GM11168 (cell line): ENCODE measurements around the gene EMX2.
"Not testable (repeated sequence)": the region's sequence is repeated elsewhere in the genome, so short reads cannot be mapped to it uniquely, and the experiment has no call there.

Experiments used
- in situ Hi-C: fragments of 300-500 bp; cut with MboI; formaldehyde crosslinking; loops from one replicate; pipeline ENCODE4 v1.12.0; 2022; ENCODE audit warnings: low sequenced_read_pairs; ENCODE audit not compliant: unreplicated experiment

Gene EMX2

DNA sequence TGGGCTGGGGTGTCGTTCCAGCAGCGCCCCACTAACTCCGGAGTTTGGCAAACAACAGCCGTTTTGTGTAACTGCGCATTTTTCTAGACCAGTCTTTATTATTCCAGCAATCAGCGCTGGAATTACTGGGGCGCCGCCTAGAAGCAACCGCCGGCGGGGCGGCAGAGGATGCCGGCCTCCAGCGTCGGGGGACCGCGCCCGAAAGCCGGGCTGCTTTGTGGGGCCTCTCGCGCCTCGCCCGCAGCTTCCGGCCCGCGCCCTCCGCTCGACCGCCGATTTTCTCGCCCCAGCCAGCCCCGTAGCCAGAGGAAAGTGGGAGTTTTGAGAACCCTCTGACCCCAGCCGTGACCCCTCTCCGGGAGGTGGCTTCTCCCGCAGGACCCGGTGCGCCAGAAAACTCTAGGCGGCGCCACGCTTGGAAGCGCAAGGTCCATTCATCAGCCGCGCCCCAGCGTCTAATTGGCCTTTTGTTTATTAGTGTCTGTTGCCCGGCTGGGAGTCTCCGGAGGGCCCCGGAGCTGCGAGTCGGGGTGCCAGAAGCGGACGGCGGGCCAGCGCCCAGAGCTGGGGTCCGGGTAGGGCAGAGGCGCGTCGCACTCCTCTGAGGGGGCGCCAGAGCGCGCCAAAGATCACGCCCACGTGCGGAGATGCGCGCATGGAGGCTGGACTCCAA is 10.7 kb downstream of the EMX2 start:
- in situ Hi-C loops = no loop called here

DNA sequence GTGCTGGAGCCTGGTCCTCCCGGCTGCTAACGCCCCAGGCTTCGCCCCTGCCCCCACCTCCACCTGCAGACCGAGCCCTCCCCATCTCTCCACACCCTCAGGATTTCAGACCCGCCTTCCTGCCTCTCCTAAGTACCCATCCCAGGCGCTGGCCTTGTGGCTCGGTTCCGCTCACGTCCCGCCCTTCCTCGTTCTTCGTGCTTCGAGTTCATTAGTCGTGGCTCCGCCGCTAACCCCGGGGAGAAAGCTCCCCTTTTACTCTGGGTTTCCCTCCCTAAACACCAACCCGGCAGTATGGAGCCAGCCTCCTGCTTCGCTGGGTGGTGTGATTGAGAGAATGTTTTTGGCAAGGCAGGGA is 11.2 kb downstream of the EMX2 start:
- in situ Hi-C loops = no loop called here

DNA sequence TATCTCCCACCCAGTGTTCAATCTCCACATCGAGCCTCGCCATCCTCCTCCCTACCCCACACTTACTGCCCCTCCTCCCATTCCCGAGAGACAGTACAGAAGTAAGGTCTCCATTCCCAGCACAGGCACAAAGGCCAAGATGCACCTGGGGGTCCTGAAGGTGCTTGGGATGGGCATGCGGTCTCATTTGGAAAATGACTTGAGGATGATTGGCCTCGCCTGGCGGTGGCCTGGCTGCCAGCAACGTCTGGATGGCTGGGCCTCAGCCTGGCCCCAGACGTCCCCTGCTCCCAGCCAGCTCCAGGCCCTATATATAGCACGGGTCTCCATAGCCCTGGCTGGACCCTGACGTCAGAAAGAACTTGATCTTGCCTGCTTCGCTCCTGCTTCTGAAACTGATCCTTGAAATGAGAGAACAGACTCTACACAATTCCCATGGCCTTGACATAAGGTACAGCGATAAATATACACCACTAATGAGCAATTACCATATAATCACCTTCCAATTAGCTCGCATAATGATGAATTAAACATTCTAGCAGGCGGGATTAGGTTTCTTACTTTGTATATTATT is 11.8 kb downstream of the EMX2 start:
- in situ Hi-C loops = no loop called here

DNA sequence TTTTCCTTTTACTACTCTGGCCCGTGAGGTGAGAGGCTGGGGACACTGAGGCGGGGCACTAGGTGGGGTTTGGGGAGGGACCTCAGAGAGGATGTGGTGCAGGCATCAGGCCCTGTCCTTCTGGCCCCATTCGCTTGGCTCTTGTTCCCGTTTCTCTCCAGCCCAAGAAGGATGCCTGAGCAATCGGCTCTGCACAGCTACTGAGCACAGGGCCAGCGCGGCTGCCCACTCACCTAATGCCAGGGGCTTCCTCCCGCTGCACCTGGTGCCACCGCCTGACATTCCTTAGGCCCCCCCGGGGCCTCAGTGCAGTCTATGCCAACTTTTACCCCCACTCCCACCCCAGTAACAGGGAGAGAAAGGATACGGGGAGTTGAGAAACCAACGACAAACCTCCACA is 12.5 kb downstream of the EMX2 start:
- in situ Hi-C loops = no loop called here

DNA sequence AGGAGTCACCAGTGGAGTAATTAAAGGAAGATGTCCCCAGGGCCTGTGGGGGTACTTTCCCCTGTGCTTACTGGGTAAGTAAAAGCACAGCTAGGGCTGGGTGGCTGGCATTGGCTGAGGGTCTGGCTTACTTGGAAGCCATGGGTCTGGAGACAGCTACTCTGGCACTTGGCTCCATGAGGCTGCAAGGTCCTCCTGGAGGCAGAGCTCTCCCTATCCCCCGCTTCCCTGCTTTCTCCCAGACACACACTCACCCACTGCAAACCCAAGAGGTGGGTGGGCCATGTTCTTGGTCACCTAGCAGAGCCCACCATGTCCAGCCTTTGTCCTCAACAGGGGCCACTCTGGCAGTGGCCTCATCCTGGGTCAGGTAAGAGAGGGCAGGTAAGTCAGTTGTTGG is 13.3 kb downstream of the EMX2 start:
- in situ Hi-C loops = no loop called here

DNA sequence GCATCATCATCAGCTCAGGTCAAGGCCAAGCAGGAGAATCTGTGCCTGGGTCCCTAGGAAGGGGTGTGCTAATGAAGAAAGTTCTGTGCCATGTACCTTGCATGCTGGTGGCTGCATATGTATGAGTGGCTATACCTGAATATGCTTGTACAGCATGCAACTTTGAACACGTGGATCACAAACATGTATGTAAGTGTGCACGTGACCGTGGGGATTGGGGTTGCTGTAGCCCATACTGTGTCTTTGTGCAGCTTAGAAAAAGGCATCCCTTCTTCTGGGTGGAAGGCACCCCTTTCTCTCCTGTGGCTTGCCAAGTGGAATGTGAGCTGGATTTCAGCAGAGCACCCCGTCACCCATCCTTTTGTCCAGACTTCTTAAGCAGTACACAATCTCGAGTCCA is 13.8 kb downstream of the EMX2 start:
- in situ Hi-C loops = no loop called here

DNA sequence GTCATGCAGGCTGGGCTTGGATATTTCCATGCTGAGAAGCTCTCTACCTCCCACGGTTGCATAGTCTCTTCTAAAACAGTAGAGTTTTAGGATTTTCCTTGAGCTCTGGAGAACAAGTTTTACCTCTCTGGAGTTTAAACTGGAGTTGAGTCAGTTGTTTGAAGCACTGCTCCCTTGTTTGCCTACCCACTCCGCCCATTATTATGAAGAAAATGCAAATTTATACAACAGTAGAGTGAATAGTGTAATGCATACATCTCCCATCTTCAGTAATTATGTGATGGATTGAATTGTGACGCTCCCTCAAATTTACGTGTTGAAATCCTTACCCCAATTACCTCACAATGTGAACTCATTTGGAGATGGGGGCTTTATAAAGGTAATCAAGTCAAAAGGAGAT is 17.2 kb downstream of the EMX2 start:
- in situ Hi-C loops = no loop called here

DNA sequence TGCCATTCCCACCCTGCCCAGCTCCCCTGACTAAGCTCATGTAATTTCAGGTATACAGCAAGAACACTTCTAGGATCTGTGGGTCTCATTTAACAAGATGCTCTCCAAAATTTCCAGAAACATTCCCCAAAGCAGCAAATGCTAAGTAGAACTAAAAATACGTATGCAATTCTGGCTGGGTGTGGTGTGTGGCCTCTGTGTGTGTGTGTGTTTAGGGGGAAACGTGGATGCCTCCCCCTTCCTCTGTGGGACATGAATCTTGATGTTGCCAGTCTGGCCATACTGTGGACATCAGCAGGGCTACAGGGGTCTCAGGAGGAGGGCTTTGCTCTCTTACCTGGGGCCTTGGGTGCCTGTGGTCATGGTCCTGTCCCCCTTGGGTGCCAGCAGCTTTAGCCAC is 18.4 kb downstream of the EMX2 start:
- in situ Hi-C loops = no loop called here

DNA sequence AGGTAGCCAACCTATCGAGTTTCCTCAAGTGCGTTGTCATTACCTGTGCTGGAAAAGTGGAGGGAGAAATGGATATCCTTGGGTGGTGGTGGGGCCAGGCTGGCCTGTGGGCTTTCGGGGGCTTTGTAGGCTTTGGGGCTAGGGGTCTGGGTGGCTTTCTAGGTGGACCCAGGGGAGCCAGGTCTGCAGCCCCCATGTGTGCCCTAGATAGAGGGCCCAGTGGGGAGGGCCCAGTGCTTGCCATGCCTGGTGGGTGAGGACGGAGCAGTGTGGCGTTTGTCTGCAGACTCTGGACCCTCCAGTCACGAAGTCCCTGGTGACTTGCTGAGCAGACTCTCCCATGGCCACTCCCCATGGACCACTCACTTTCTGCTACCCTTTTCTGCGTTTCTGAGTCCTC is 19.7 kb downstream of the EMX2 start:
- in situ Hi-C loops = no loop called here

DNA sequence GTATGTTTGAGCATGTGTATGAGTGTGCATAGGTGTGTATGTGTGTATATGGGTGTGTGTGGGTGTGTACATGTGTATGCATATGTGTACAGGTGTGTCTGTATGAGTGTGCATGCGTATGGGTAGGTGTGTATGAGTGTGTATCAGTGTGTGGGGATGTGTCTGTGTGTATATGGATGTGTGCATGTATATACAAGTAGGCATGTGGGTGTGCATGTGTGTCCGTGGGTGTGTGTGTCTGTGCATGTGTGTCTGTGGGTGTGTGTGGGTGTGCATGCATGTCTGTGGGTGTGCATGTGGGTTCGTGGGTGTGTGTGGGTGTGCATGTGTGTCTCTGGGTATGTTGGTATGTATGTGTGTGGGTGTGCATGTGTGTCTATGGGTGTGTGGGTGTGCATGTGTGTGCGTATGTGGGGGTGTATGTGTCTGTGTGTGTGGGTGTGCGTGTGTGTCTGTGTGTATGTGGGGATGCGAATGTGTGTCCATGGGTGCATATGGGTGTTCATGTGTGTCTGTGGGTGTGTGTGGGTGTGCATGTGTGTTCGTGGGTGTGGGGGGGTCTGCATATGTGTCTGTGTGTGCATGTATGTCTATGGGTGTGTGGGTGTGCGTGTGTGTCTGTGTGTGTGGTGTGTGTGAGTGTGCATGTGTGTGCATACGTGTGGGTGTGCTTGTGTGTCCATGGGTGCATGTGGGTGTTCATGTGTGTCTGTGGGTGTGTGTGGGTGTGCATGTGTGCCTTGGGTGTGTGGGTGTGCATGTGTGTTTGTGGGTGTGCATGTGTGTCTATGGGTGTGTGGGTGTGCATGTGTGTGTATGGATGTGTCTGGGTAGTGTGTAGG is 20.6 kb downstream of the EMX2 start:
- in situ Hi-C loops = no loop called here

DNA sequence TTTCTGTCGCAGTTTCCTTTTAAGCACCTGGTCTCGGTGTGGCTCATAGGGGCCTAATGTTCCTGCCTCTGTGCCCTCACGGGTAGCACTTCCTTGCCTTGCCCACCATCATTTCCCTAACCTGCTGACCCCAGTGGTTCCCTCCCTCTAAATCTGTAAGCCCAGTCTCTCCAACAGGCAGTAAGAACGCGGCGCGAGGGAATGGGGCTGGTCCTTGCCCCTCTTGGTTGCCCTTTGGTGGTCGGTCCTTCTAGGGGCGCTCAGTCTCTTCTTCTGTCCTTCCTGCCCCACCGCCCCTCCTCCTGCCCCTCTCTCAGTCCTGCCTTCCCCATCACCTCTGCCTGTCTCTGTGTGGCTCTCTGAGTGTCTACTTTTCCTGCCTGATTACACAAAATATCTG is 21.2 kb downstream of the EMX2 start:
- in situ Hi-C loops = no loop called here

DNA sequence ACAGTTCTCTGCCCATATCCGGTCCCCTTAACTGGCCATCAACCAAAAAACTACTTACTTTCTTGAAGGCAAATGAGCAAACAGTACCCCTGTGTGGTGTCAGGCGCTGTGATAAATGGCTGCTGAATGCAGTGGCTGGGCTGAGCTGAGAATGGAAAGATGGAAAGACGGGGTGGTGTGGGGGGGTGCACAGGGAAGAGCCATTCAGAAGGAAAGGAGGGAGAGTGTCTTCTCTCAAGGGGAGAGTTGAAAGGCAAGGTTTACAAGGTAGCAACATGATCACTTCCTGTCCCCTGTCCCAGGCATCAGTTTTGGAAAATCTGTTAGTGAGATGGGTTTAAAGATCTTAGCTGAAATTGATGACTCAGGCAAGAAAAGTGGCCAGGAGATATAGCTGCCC is 22.5 kb downstream of the EMX2 start:
- in situ Hi-C loops = no loop called here

DNA sequence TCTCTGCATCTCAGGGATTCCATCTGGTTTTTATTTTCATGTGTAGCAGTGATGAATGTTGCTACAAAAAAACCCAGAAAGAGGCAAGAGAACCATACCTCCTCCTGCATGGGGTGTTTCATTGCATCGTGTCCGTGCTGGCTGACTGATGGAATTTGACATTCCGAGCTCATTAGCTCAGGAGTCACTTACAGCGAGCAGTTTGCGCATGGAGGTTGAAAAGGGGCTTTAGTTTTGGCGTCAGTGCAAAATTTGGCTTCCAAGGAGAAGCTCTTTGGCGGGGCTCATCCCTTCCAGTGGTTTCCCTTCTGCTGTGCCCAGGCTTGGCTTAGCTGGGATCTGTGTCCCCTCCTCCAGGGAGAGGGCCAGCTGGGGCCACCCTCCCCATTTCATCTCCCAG is 25.8 kb downstream of the EMX2 start:
- in situ Hi-C loops = no loop called here

DNA sequence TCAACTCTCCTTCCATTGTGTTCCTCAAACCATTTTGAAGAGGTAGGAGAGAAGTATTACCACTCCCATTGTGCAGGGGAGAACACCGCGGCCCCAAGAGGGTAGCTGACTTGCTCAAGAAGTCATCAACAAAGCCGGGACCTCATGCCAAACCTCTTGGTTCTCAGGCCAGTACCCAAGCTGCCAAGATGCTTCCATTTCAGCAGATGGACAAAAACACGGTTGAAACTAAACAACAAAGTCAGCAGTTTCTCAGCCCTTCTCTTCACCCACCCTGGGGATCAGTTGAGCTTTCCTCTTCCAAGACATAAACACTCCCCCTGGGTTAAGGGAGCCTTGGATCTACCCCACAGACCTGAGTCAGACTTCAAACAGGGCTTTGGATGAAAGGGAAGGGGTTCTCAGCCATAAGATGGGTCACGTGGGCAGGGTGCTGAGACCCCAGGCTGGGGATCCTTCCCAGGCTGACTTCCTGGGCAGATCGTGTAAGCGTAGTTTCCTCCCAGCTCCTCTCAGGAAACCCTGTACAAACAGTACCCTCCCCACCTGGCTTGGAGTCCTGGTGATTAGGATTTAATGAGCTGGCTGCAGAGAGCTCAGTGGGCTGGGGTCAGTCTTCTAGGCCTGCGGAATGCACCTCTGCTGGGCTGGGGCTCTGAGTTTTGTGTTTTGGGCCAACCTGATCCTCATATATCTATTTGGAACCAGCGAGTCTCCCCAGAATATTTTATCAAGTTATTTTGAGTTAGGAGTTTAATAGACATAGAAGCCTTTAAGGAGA is 27.3 kb downstream of the EMX2 start:
- in situ Hi-C loops = no loop called here

DNA sequence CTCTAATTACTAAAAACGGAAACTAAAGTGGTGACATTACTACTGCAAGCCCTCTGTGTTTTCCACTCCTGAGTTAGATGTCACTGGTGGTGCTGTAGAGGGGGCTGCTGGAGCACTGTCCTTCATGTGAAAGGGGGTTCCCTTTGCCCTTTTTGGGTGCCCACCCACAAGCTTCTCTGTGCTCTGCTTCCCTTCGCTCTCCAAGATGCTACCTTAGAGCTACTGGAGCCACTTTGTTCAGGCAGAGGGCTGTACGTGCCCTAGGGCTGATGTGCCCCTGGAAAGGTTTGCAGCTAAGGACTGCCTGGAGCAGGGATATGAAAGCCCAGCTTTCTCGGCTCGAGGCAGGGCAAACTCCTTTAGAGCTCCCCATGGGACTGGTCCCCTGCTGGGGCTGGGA is 28.3 kb downstream of the EMX2 start:
- in situ Hi-C loops = no loop called here

DNA sequence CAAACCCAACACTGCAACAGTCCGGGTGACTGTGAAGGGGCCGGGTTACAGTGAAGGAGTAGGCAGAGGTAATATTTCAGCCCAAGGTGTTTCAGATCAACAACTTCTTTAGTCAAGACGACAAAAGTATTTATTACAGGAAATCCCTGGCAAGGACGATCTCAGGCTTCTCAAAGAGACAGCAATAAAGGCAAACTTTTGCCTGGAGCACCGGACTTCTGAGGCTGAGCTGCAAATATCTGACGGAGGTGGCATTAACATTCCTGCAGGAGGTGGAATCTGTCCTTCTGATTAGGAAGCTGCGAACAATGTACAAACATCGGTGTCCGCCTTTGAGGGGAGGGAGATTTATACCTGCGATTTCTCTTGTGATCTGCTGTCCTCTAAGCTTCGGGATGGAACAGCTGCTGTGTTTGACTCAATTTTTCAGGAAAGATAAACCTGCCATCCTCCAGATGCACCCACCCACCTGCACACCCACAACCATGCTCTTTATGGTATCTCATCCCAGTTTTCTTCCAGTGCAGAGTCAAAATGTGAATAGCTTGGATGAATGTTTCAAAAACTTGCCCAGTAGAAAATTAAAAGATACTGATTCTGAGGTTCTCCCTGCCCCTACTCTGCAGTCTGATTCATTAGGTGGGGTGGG is 32.1 kb downstream of the EMX2 start:
- in situ Hi-C loops = no loop called here

DNA sequence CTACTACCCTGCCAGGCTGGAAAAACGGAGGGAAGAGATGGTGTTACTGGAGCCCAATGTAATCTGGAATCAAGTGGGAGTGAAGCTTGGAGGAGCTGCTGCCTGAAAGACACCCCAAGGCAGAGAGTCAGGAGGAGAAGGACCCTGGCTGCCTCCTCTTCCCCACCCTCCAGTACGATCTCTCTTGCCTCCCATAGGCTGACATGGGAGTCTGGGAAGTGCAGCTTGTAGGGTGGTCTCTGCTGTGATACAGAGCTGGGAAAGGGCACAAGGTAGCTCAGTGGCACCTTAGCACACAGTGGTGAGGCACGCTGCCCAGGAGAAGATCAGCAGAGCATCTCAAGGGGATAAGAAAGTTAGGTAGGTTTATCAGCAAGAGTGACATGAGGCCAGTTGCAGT is 35.9 kb downstream of the EMX2 start:
- in situ Hi-C loops = no loop called here

DNA sequence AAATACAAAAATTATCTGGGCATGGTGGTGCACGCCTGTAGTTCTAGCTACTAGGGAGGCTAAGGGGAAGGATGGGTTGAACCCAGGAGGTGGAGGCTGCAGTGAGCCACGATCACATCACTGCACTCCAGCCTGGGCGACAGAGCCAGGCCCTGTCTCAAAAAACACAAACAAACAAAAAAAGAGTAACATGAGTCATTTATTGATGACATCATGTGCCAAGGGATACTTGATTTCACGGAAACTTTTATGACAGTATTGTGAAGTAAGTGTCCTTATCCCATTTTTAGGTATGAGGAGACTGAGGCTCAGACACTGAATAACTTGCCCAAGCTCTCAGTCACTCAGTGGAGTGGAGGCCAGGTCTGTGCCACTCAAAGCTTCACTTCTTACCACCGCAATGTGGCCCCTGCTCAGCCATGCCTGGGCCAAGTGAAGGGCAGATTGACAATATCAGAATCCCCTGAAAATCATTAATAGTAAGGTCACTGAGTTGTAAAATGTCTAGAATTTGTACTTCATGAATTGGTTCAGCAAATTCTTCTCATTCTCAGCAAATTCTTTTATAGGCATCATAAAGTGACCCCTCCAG is 36.5 kb downstream of the EMX2 start:
- in situ Hi-C loops = no loop called here

DNA sequence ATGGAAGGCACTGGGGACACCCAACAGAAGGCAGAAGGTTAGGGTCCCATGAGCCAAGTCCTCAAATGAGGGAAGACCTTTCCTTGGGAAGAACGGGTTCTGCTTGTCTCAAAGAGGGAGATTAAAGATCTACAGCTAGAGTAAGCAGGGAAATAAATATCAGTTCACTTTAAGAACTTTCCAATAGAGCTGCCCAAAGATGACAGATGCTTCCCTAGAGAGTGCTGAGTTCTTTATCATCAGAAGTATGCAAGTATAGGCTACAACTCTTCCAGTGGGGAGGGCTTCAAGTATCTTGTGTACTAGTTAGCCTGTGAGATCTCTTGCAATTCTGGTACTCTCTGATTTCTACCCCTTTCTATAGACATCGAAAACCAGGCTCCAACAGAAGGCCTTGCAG is 39.4 kb downstream of the EMX2 start:
- in situ Hi-C loops = no loop called here

DNA sequence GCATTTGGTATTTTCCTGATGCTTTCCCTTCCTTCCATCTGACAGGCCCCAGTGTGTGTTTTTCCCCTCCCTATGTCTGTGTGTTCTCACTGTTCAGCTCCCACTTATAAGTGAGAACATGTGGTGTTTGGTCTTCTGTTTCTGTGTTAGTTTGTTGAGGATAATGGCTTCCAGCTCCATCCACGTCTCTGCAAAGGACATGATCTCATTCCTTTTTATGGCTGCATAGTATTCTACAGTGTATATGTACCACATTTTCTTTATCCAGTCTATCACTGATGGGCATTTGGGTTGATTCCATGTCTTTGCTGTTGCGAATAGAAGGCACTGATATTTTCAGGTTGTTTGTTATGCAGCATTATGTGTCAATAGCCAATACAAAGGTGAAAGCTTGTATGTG is 42.3 kb downstream of the EMX2 start:
- in situ Hi-C loops = not testable (repeated sequence)
